Natural killer cell treated with Interleukin-12 subunit alpha and Interleukin-12 subunit beta and Interleukin-15 and Interleukin-18, amount 100 ng/mL, for 72 hours (primary cell): ENCODE results near the gene FBF1. TPM values are rescaled to one million over a fixed set of nuclear protein-coding genes. Genes with fewer than 3 reads are reported as not detected.
"Not testable (repeated sequence)": the region's sequence is repeated elsewhere in the genome, so short reads cannot be mapped to it uniquely, and the experiment has no call there.

Experiments
- ATAC-seq, 2 donors: fragments of 150-1000 bp; cut with Tn5 transposase in 1 of 2; sonication (Bioruptor Pico), chemical (Tn5 transposase) in 1 of 2; 2 replicates each; pipeline ENCODE4 v1.10.0; 2021
- DNase-seq: peaks from one replicate; pipeline ENCODE4 v3.0.0; 2022; ENCODE audit warnings: low spot score
- H3K27ac Mint-ChIP-seq, 2 donors: 1 replicate in 1 of 2; 2 replicates in 1 of 2; pipeline ENCODE4 v1.8.0; 2022; ENCODE audit warnings: mixed read lengths in 2 of 2, mild to moderate bottlenecking in 1 of 2, moderate library complexity in 1 of 2
- H3K27me3 Mint-ChIP-seq, 2 donors: 1 replicate in 1 of 2; 2 replicates in 1 of 2; pipeline ENCODE4 v1.8.0; 2022; ENCODE audit warnings: mixed read lengths in 2 of 2
- H3K36me3 Mint-ChIP-seq: one replicate; pipeline ENCODE4 v1.8.0; 2022; ENCODE audit warnings: mixed read lengths
- H3K4me1 Mint-ChIP-seq, 2 donors: 1 replicate in 1 of 2; 2 replicates in 1 of 2; pipeline ENCODE4 v1.8.0; 2022; ENCODE audit warnings: low read depth in 2 of 2, mixed read lengths in 2 of 2, mild to moderate bottlenecking in 1 of 2
- H3K4me3 Mint-ChIP-seq: one replicate; pipeline ENCODE4 v1.8.0; 2022; ENCODE audit warnings: mixed read lengths
- H3K9me3 Mint-ChIP-seq: 2 replicates; pipeline ENCODE4 v1.8.0; 2022; ENCODE audit warnings: mixed read lengths
- total RNA-seq, 2 donors: library from RNA; stranded (reverse); gene quantifications; one replicate each; pipeline ENCODE4 v1.2.3, GENCODE V29; 2022

FBF1 gene
- total RNA-seq, 2 donors from 2014 or later, result 10.2 to 34.4 TPM

- H3K27me3 Mint-ChIP-seq, result peaks cover 5 to 8% of the 10 kb centered on the region in 2 donors
- H3K4me3 Mint-ChIP-seq, result no peak overlapping the region
- H3K36me3 Mint-ChIP-seq, result no peaks in the 10 kb centered on the region
- no peak for DNase-seq
- ATAC-seq, result no peak
- no peaks in the 10 kb centered on the region for H3K9me3 Mint-ChIP-seq
- H3K4me1 Mint-ChIP-seq, result peaks cover 16 to 17% of the 10 kb centered on the region in 2 donors
- no peak overlapping the region for H3K27ac Mint-ChIP-seq
Observed at GRCh38 chr17:75874323-75875181, 66.3 kb downstream of the FBF1 start.

DNA sequence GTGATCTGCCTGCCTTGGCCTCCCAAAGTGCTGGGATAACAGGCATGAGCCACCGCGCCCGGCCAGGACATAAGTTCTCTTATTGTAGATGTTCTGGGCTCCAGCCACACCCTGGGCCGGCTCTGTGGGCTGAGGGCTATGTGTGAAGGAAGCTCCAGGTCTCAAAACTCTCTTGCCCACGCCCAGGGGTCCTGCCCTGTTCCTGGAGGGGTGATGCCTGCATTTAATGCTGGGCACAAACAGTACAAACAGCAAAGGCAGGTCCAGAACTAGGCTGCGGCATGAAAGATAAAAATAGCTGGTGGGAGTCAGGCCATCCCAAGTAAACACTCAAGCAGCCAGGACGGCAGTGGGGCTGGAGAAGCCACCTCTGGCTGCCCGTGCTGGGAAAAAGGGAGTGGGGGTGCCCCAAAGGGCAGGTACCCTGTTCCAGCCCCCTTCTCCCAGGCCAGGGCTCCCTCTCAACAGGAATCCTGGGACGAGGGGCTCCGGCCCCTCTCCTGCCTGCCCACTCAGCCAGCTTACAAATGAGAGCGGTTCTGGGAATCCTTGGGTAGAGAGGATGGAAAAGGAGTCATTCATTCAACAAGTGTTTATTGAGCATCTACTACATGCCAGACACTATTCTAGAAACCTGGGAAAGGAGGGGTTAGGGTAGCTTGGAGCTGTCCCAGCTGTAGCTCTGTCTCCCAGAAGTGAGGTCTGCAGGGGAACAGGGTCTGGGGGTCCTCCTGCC lies 67.1 kb downstream of the FBF1 start:
- Mint-ChIP-seq H3K4me3 (no peak overlapping the region), H3K36me3 (no peaks in the 10 kb centered on the region)
- DNase-seq, result no peak

DNA sequence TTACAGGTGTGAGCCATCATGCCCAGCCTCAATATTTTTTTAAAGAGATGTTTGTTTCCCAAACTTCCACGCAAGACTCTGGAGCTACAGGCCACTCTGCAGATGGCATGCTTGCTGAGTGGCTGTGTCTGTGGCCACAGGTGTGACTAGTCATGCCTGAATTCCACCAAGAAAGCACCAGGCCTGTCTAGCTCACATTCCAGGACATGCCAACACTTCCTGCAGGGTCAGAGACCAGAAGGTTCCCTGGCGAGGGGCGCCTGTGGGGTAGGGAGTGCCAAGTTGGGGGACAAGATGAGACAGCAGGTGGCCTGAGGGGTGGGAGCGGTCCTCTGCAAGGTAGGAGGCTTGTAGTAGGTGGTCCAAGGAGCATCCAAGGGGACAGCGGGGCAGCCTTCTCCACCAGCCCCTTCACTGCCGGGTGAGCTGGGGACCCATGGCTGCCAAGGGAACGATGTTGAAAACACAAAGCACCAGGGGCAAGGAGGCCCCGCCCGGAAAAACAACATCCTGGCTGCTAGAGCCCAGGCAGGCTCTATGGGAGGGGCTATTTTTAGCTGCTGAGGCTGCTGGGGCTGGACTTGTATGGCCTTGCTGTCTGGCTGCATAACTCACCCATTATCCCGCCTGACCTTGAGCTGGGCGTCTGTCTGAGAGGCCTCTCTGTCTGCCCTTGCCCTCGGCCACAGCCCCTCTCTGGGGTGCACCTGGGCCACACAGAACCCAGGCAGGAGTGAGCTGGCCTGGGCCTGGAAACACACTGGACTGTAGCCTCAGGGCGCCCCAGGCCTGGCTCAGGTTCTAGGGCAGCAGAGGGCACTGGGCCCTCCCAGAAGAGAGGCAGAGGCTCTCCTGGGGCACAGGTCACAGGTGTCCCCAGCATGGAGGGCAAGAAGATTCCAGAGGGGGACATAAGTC lies 68.1 kb downstream of the FBF1 start:
- H3K27ac Mint-ChIP-seq, result no peak overlapping the region
- peaks cover 3 to 6% of the 10 kb centered on the region in 2 donors for H3K27me3 Mint-ChIP-seq
- no peaks in the 10 kb centered on the region for H3K36me3 Mint-ChIP-seq
- no peaks in the 10 kb centered on the region for H3K9me3 Mint-ChIP-seq
- H3K4me1 Mint-ChIP-seq, result peaks cover 13 to 15% of the 10 kb centered on the region in 2 donors
- DNase-seq, result no peak
- no peak for ATAC-seq
- no peak overlapping the region for H3K4me3 Mint-ChIP-seq

More for the DNA sequence above, 67.1 kb downstream of the FBF1 start:
- Mint-ChIP-seq H3K4me1 (peaks cover 16 to 17% of the 10 kb centered on the region in 2 donors), H3K9me3 (no peaks in the 10 kb centered on the region), H3K27me3 (peaks cover 5 to 8% of the 10 kb centered on the region in 2 donors), H3K27ac (no peak overlapping the region)
- ATAC-seq, result no peak

DNA sequence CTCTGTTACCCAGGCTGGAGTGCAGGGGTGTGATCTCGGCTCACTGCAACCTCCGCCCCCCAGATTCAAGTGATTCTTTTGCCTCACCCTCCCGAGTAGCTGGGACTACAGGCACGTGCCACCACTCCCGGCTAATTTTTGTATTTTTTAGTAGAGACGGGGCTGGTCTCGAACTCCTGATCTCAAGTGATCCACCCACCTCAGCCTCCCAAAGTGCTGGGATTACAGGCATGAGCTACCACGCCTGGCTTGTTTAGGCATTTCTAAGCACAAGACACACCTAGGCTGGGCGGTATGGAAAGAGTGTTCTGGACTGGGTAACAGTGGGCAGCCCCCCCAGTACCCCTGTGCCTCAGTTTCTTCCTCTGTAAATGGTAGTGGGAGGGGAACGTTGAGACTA lies 70.6 kb downstream of the FBF1 start:
- not testable (repeated sequence) for H3K4me1 Mint-ChIP-seq, H3K9me3 Mint-ChIP-seq, H3K4me3 Mint-ChIP-seq, H3K36me3 Mint-ChIP-seq, DNase-seq, ATAC-seq, H3K27me3 Mint-ChIP-seq
- H3K27ac Mint-ChIP-seq, result peak overlapping the region in 1 of 2 donors; percentile 37

DNA sequence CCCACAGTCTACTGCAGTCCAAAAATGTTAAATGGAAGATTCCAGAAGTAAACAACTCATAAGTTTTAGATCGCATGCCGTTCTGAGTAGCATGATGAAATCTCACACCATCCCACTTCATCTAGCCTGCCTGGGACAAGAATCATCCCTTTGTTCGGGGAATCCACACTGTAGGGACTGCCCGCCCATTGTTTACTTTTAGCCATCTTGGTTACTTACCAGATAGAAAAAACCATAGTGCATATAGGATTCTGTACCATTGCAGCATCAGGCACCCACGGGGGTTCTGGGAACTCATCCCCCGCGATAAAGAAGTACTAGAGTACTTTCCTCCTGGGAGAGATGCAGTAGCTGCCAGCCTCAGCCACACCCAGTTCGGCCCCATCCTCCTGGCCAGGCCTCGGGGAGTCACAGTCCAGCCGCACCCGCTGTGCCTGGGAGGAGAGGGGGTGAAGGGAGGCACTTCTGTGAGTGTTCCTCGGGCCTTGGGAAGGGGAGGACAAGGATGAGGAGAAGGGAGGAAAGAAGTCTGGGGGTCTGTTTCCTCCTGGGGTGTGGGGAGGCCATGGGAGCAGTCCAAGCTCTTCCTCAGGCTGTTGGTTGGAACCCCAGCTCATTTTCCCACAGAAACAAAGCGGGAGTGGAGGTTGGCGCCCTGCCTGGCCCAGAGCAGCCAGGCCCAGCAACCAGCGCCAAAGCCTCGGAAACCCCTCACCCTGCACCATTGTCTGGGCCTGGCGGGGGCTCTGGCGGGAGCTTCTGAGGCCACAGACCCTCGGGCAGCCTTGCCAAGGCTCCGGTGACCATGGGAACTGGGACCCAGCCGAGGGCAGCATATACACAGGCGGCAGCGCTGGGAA lies 71.3 kb downstream of the FBF1 start:
- no peak overlapping the region for H3K4me3 Mint-ChIP-seq
- H3K27ac Mint-ChIP-seq, result no peak overlapping the region
- H3K36me3 Mint-ChIP-seq, result no peaks in the 10 kb centered on the region
- ATAC-seq (no peak), DNase-seq (no peak)
- no peaks in the 10 kb centered on the region for H3K9me3 Mint-ChIP-seq
- no peaks in the 10 kb centered on the region for H3K27me3 Mint-ChIP-seq
- H3K4me1 Mint-ChIP-seq, result peaks cover 9 to 10% of the 10 kb centered on the region in 2 donors

DNA sequence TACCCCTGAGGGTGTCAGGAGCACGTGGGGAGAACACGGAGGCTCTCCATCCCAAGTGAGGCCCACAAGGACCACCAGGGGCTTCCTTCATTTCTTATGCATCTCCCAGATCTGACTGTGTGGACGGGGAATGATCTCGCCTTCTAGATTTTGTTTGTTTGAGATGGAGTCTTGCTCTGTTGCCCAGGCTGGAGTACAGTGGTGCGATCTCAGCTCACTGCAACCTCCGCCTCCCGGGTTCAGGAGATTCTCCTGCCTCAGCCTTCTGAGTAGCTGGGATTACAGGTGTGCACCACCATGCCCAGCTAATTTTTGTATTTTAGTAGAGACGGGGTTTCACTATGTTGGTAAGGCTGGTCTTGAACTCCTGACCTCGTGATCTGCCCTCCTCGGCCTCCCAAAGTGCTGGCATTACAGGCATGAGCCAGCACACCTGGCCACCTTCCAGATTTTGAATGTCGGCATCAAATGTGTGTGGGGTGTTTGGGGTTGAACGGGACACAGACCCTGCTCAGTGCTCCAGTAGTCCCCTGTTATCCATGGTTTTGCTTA lies 72.0 kb downstream of the FBF1 start:
- peaks cover 14 to 15% of the 10 kb centered on the region in 2 donors for H3K4me1 Mint-ChIP-seq
- H3K36me3 Mint-ChIP-seq, DNase-seq, H3K27ac Mint-ChIP-seq, H3K4me3 Mint-ChIP-seq, H3K9me3 Mint-ChIP-seq, ATAC-seq, H3K27me3 Mint-ChIP-seq: not testable (repeated sequence)

GRCh38 chr17:75865404-75866188 lies 75.2 kb downstream of the FBF1 start:
- H3K27me3 Mint-ChIP-seq, H3K9me3 Mint-ChIP-seq, ATAC-seq, H3K36me3 Mint-ChIP-seq, DNase-seq: not testable (repeated sequence)
- peak overlapping the region; percentile 59 to 88 for H3K27ac Mint-ChIP-seq
- peaks cover 14 to 20% of the 10 kb centered on the region in 2 donors for H3K4me1 Mint-ChIP-seq
- peak overlapping the region; percentile 40 for H3K4me3 Mint-ChIP-seq

GRCh38 chr17:75864887-75865286 lies 76.0 kb downstream of the FBF1 start:
- H3K36me3 Mint-ChIP-seq, DNase-seq, H3K9me3 Mint-ChIP-seq, H3K27me3 Mint-ChIP-seq: not testable (repeated sequence)
- Mint-ChIP-seq H3K4me1 (peaks cover 14 to 20% of the 10 kb centered on the region in 2 donors), H3K27ac (peak overlapping the region; percentile 59 to 88), H3K4me3 (peak overlapping the region; percentile 40)
- peak; percentile 62 to 66 for ATAC-seq

DNA sequence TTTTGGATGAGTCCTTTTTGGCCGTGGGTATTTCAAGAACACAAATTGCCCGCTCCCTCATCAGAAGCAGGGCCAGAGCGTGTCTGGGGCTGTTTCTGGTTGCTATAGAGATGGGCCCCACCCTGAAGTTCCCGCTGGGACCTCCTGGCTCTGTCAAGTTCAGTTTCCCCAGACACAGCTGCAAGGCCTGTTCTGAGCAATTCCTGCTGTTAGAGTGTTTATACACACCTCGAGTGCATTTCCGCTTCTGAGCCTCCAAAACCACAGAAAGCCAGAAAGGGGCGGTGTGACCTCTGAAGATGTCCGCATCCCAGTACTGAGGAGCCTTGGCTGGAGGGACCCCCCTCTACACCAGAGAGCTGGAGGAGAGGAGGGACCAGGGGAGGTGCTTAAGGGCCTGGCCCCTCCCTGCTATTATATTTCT lies 76.4 kb downstream of the FBF1 start:
- Mint-ChIP-seq H3K36me3 (no peaks in the 10 kb centered on the region), H3K4me1 (peaks cover 14 to 20% of the 10 kb centered on the region in 2 donors), H3K9me3 (no peaks in the 10 kb centered on the region), H3K27ac (peak overlapping the region; percentile 59 to 88), H3K4me3 (peak overlapping the region; percentile 40), H3K27me3 (no peaks in the 10 kb centered on the region)
- DNase-seq (peak; percentile 73), ATAC-seq (peak; percentile 85 to 91)

DNA sequence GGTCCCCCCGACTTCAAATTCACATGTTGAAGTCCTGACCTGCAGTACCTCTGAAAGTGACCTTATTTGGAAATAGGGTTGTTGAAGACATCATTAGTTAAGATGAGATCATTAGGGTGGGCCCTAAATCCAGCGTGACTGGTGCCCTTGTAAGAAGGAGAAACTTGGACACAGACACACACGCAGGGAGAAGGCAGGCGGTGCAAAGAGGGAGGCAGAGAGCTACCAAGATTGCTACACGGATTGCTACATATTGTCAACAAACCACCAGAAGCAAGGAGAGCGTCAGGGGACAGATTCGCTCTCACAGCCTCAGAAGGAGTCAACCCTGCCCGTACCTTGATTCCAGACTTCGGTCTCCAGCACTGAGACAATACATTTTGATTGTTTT lies 78.9 kb downstream of the FBF1 start:
- ATAC-seq, result no peak
- Mint-ChIP-seq H3K27ac (no peak overlapping the region), H3K36me3 (no peaks in the 10 kb centered on the region), H3K4me3 (no peak overlapping the region), H3K9me3 (no peaks in the 10 kb centered on the region), H3K27me3 (no peaks in the 10 kb centered on the region), H3K4me1 (peaks cover 20 to 31% of the 10 kb centered on the region in 2 donors)
- DNase-seq, result no peak
